GM13976 (cell line): ENCODE results near the gene LMAN2L.

ENCODE experiments used
- DNase-seq: peaks from one replicate; pipeline ENCODE4 v3.0.0; 2012; ENCODE audit warnings: low spot score
- CTCF ChIP-seq: IDR thresholded peaks from 2 replicates; pipeline ENCODE4 v1.5.1; 2012; ENCODE audit warnings: borderline replicate concordance, mild to moderate bottlenecking; ENCODE audit not compliant: insufficient read depth; ENCODE audit errors: extremely low read depth, missing control alignments, control extremely low read depth
- in situ Hi-C: fragments of 300-500 bp; cut with MboI; formaldehyde crosslinking; loops from one replicate; pipeline ENCODE4 v1.12.0; 2022; ENCODE audit warnings: low sequenced_read_pairs, mixed read lengths, inconsistent platforms; ENCODE audit not compliant: unreplicated experiment

Gene LMAN2L

GRCh38 chr2:96662360-96662759 lies 77.5 kb downstream of the LMAN2L start:
- no peak for DNase-seq

GRCh38 chr2:96661324-96661723 lies 78.5 kb downstream of the LMAN2L start:
- in situ Hi-C loops, result no loop called here
- no peak for TF ChIP-seq CTCF
- no peak for DNase-seq

More at GRCh38 chr2:96662360-96662759, 77.5 kb downstream of the LMAN2L start:
- in situ Hi-C loops, result no loop called here
- no peak for TF ChIP-seq CTCF

GRCh38 chr2:96656540-96656939 lies 83.3 kb downstream of the LMAN2L start:
- no peak for TF ChIP-seq CTCF
- in situ Hi-C loops, result no loop called here
- no peak for DNase-seq
